ENCODE data around the gene SLC9C1.

DNA sequence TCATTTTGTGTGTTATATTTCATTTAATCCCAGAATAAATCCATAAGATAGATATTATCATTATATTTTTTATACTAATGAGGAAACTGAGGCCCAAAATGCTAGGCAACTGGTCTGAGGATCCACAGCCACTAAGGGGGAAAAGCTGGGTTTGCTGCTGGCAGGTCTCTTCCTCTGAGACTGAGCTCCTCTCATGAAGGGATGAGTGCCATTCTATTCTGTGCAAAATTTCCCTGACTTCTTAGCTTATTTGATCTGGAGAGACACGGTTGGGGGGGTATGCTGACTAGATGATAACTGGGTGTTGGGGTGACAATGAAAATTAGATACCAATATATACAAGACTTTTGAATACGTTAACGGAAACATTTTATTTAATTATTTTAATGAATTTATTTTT, 162.9 kb downstream of the SLC9C1 start:
- TF ChIP-seq CTCF (conservative IDR thresholded peaks at IDR 0.05; ENCODE audit: low read length) (no peak), EZH2phosphoT487 (IDR thresholded peaks at IDR 0.05; ENCODE audit: borderline replicate concordance) (no peak)
